Activated T-cell treated with anti-CD3 and anti-CD28 coated beads, Interleukin-2, amount 50 U/mL, for 24 hours (primary cell): ENCODE measurements around the gene GABRG3.

ENCODE experiments used
- DNase-seq: peaks from one replicate; pipeline ENCODE4 v3.0.0-alpha.2; 2020
- H3K27ac Mint-ChIP-seq: 2 replicates; pipeline ENCODE4 v1.8.0; 2020; ENCODE audit warnings: mild to moderate bottlenecking, mixed read lengths
- H3K27me3 Mint-ChIP-seq: 2 replicates; pipeline ENCODE4 v1.8.0; 2020; ENCODE audit warnings: mixed read lengths
- H3K36me3 Mint-ChIP-seq: 2 replicates; pipeline ENCODE4 v1.8.0; 2020; ENCODE audit warnings: low read depth, mixed read lengths
- H3K4me1 Mint-ChIP-seq: 2 replicates; pipeline ENCODE4 v1.8.0; 2020; ENCODE audit warnings: low read depth, mixed read lengths
- H3K4me3 Mint-ChIP-seq: 2 replicates; pipeline ENCODE4 v1.8.0; 2020; ENCODE audit warnings: mild to moderate bottlenecking, moderate library complexity, mixed read lengths
- H3K9me3 Mint-ChIP-seq: 2 replicates; pipeline ENCODE4 v1.8.0; 2020; ENCODE audit warnings: mixed read lengths

Gene GABRG3

GRCh38 chr15:27530994-27531393 is 560.0 kb downstream of the GABRG3 start:
- no peak overlapping the region for H3K27ac Mint-ChIP-seq

GRCh38 chr15:27532358-27532757 is 561.4 kb downstream of the GABRG3 start:
- DNase-seq, result no peak
- Mint-ChIP-seq H3K36me3 (no peaks in the 10 kb centered on the region), H3K4me3 (no peak overlapping the region), H3K4me1 (no peaks in the 10 kb centered on the region), H3K27ac (no peak overlapping the region), H3K27me3 (no peaks in the 10 kb centered on the region), H3K9me3 (peaks cover 9% of the 10 kb centered on the region)

More at GRCh38 chr15:27530994-27531393, 560.0 kb downstream of the GABRG3 start:
- no peaks in the 10 kb centered on the region for H3K36me3 Mint-ChIP-seq
- H3K4me3 Mint-ChIP-seq, result no peak overlapping the region
- peaks cover 15% of the 10 kb centered on the region for H3K9me3 Mint-ChIP-seq
- no peak for DNase-seq
- no peaks in the 10 kb centered on the region for H3K4me1 Mint-ChIP-seq
- no peaks in the 10 kb centered on the region for H3K27me3 Mint-ChIP-seq

- Mint-ChIP-seq H3K4me1 (no peaks in the 10 kb centered on the region), H3K27me3 (no peaks in the 10 kb centered on the region), H3K36me3 (no peaks in the 10 kb centered on the region), H3K9me3 (peaks cover 8% of the 10 kb centered on the region), H3K4me3 (no peak overlapping the region), H3K27ac (no peak overlapping the region)
- DNase-seq, result no peak
These were observed 564.6 kb downstream of the GABRG3 start for GRCh38 chr15:27535445-27536129.

- Mint-ChIP-seq H3K36me3 (no peaks in the 10 kb centered on the region), H3K27me3 (no peaks in the 10 kb centered on the region), H3K4me3 (no peak overlapping the region), H3K4me1 (no peaks in the 10 kb centered on the region), H3K27ac (no peak overlapping the region), H3K9me3 (peaks cover 10% of the 10 kb centered on the region)
- DNase-seq, result no peak
These were observed 567.3 kb downstream of the GABRG3 start for GRCh38 chr15:27538325-27538724.

- H3K4me3 Mint-ChIP-seq, result no peak overlapping the region
- no peaks in the 10 kb centered on the region for H3K27me3 Mint-ChIP-seq
- peaks cover 12% of the 10 kb centered on the region for H3K9me3 Mint-ChIP-seq
- H3K36me3 Mint-ChIP-seq, result no peaks in the 10 kb centered on the region
- DNase-seq, result no peak
- H3K27ac Mint-ChIP-seq, result no peak overlapping the region
- no peaks in the 10 kb centered on the region for H3K4me1 Mint-ChIP-seq
These were observed 570.6 kb downstream of the GABRG3 start for GRCh38 chr15:27541581-27541980.

- Mint-ChIP-seq H3K4me3 (no peak overlapping the region), H3K27me3 (no peaks in the 10 kb centered on the region)
- DNase-seq, result no peak
These were observed 574.7 kb downstream of the GABRG3 start for GRCh38 chr15:27545494-27546255.

GRCh38 chr15:27549746-27550145 is 578.8 kb downstream of the GABRG3 start:
- Mint-ChIP-seq H3K27me3 (no peaks in the 10 kb centered on the region), H3K4me3 (no peak overlapping the region), H3K4me1 (no peaks in the 10 kb centered on the region), H3K27ac (no peak overlapping the region), H3K9me3 (peaks cover 10% of the 10 kb centered on the region), H3K36me3 (no peaks in the 10 kb centered on the region)
- no peak for DNase-seq

More at GRCh38 chr15:27545494-27546255, 574.7 kb downstream of the GABRG3 start:
- Mint-ChIP-seq H3K9me3 (peaks cover 12% of the 10 kb centered on the region), H3K27ac (no peak overlapping the region), H3K4me1 (no peaks in the 10 kb centered on the region), H3K36me3 (no peaks in the 10 kb centered on the region)

- Mint-ChIP-seq H3K36me3 (no peaks in the 10 kb centered on the region), H3K9me3 (peaks cover 10% of the 10 kb centered on the region), H3K27me3 (no peaks in the 10 kb centered on the region), H3K27ac (no peak overlapping the region), H3K4me3 (no peak overlapping the region), H3K4me1 (no peaks in the 10 kb centered on the region)
- no peak for DNase-seq
These were observed 579.7 kb downstream of the GABRG3 start for GRCh38 chr15:27550635-27551034.

GRCh38 chr15:27561816-27562215 is 590.8 kb downstream of the GABRG3 start:
- no peaks in the 10 kb centered on the region for H3K27me3 Mint-ChIP-seq
- H3K4me3 Mint-ChIP-seq, result no peak overlapping the region
- H3K36me3 Mint-ChIP-seq, result no peaks in the 10 kb centered on the region
- no peak for DNase-seq
- H3K4me1 Mint-ChIP-seq, result no peaks in the 10 kb centered on the region
- H3K27ac Mint-ChIP-seq, result no peak overlapping the region
- H3K9me3 Mint-ChIP-seq, result peaks cover 22% of the 10 kb centered on the region

GRCh38 chr15:27563765-27564370 is 592.9 kb downstream of the GABRG3 start:
- Mint-ChIP-seq H3K4me1 (no peaks in the 10 kb centered on the region), H3K27me3 (no peaks in the 10 kb centered on the region), H3K4me3 (no peak overlapping the region), H3K36me3 (no peaks in the 10 kb centered on the region), H3K9me3 (peaks cover 22% of the 10 kb centered on the region), H3K27ac (no peak overlapping the region)
- no peak for DNase-seq

GRCh38 chr15:27564656-27565055 is 593.7 kb downstream of the GABRG3 start:
- Mint-ChIP-seq H3K27ac (no peak overlapping the region), H3K9me3 (peaks cover 15% of the 10 kb centered on the region), H3K4me1 (no peaks in the 10 kb centered on the region), H3K36me3 (no peaks in the 10 kb centered on the region), H3K27me3 (no peaks in the 10 kb centered on the region), H3K4me3 (no peak overlapping the region)
- DNase-seq, result no peak

- Mint-ChIP-seq H3K4me1 (no peaks in the 10 kb centered on the region), H3K36me3 (no peaks in the 10 kb centered on the region), H3K27me3 (no peaks in the 10 kb centered on the region), H3K27ac (no peak overlapping the region), H3K9me3 (peaks cover 3% of the 10 kb centered on the region), H3K4me3 (no peak overlapping the region)
- no peak for DNase-seq
These were observed 599.8 kb downstream of the GABRG3 start for GRCh38 chr15:27570746-27571145.

- Mint-ChIP-seq H3K36me3 (no peaks in the 10 kb centered on the region), H3K4me1 (no peaks in the 10 kb centered on the region), H3K9me3 (peaks cover 3% of the 10 kb centered on the region), H3K4me3 (no peak overlapping the region), H3K27me3 (no peaks in the 10 kb centered on the region), H3K27ac (no peak overlapping the region)
- DNase-seq, result no peak
These were observed 603.0 kb downstream of the GABRG3 start for GRCh38 chr15:27573805-27574485.

- no peak overlapping the region for H3K27ac Mint-ChIP-seq
- peaks cover 3% of the 10 kb centered on the region for H3K9me3 Mint-ChIP-seq
- H3K4me3 Mint-ChIP-seq, result no peak overlapping the region
- H3K36me3 Mint-ChIP-seq, result no peaks in the 10 kb centered on the region
- no peaks in the 10 kb centered on the region for H3K4me1 Mint-ChIP-seq
- DNase-seq, result no peak
- H3K27me3 Mint-ChIP-seq, result no peaks in the 10 kb centered on the region
These were observed 603.6 kb downstream of the GABRG3 start for GRCh38 chr15:27574541-27575054.
